BJ (cell line): ENCODE measurements around the gene CD79A. TPM values are rescaled to one million over a fixed set of nuclear protein-coding genes. Genes with fewer than 3 reads are reported as not detected.

ENCODE experiments used
- CTCF ChIA-PET: fragments of 350-600 bp; formaldehyde crosslinking; extraction: SDS; loops from one replicate; lab custom pipeline; 2021; ENCODE audit warnings: antibody characterized with exemption, inconsistent platforms; lab: Yijun Ruan, JAX
- POLR2A ChIA-PET: fragments of 300-600 bp; sonication (Branson Sonifier 250); formaldehyde crosslinking; extraction: SDS; loops from one replicate; lab custom pipeline; 2021; ENCODE audit warnings: antibody characterized with exemption; lab: Charles Lee
- DNase-seq: peaks from one replicate; pipeline ENCODE4 v3.0.0-alpha.2; 2011; ENCODE audit warnings: low read depth
- H3K27me3 ChIP-seq: 2 replicates; pipeline ENCODE4 v1.6.0; 2011; ENCODE audit warnings: low read length; ENCODE audit not compliant: control insufficient read depth, insufficient read depth
- H3K36me3 ChIP-seq: 2 replicates; pipeline ENCODE4 v1.5.1; 2011; ENCODE audit warnings: low read length; ENCODE audit not compliant: control insufficient read depth, insufficient read depth
- H3K4me3 ChIP-seq: 2 replicates; pipeline ENCODE4 v1.5.1; 2011; ENCODE audit warnings: low read depth, mild to moderate bottlenecking, control low read depth, low read length
- polyA plus RNA-seq: library from polyadenylated mRNA; depleted of rRNA; stranded (reverse); fragments of >200 nt; gene quantifications from 2 replicates; pipeline ENCODE4 v1.2.3, GENCODE V29; 2011
- TF ChIP-seq, protein P1 (sequence below): IDR thresholded peaks from 2 replicates; pipeline ENCODE4 v1.5.1; 2011; ENCODE audit warnings: low read depth, mild to moderate bottlenecking, control low read depth, inconsistent platforms, low read length, moderate library complexity; ENCODE audit not compliant: insufficient read depth

CD79A gene
- polyA plus RNA-seq, 1 experiment, result 0.37 TPM

DNA sequence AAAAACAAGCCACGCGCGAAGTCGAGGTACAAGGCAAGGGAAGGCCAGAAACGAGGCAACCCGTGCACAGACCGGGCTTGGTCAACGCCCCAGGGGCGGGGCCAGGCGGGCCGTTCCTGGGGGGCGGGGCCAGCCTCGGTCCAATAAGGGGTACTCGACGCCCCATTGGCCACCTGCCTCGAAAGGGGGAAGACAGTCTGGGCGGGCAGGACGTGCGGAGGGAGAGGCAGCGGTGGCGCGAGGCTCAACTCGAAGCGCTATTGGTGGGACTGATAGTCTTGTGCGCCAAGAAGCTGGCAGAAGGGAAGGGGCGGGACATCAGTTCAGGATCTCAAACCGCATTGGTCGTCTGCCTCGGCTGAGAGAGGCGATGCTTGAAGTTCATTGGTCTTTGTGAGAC lies 32.5 kb upstream of the CD79A start, which contains the start of gene LYPD4:
LYPD4 (minus strand) TSS at position 83 of the 400 bp plus-strand sequence. CDS start 5,398 bp downstream, outside the sequence.
- ChIA-PET POLR2A (no interaction called here), CTCF (interaction anchor here (2.0 kb wide), 1 partner anchor 9 kb away, joined by 8 read pairs; no protein-coding TSS in a partner anchor)
- Histone ChIP-seq H3K4me3 (no peak within 1 kb of the TSS), H3K36me3 (no peaks in the 10 kb centered on the region), H3K27me3 (peaks cover 3% of the 10 kb centered on the region; the same call in 1 of the 2 replicates)
- TF ChIP-seq, protein P1, sequence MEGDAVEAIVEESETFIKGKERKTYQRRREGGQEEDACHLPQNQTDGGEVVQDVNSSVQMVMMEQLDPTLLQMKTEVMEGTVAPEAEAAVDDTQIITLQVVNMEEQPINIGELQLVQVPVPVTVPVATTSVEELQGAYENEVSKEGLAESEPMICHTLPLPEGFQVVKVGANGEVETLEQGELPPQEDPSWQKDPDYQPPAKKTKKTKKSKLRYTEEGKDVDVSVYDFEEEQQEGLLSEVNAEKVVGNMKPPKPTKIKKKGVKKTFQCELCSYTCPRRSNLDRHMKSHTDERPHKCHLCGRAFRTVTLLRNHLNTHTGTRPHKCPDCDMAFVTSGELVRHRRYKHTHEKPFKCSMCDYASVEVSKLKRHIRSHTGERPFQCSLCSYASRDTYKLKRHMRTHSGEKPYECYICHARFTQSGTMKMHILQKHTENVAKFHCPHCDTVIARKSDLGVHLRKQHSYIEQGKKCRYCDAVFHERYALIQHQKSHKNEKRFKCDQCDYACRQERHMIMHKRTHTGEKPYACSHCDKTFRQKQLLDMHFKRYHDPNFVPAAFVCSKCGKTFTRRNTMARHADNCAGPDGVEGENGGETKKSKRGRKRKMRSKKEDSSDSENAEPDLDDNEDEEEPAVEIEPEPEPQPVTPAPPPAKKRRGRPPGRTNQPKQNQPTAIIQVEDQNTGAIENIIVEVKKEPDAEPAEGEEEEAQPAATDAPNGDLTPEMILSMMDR, result no peak
- no peak for DNase-seq

DNA sequence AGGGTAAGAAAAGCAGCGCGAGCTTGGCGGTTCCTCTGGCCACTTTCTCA lies 32.3 kb upstream of the CD79A start, which contains the start of gene DMRTC2:
DMRTC2 (plus strand) TSS at position 42 of the 50 bp plus-strand sequence. CDS start 2,387 bp downstream, outside the sequence.
- Histone ChIP-seq H3K4me3 (no peak within 1 kb of the TSS), H3K36me3 (no peaks in the 10 kb centered on the region), H3K27me3 (peaks cover 3% of the 10 kb centered on the region; the same call in 1 of the 2 replicates)
- no peak for DNase-seq
- ChIA-PET CTCF (interaction anchor here (2.0 kb wide), 1 partner anchor 9 kb away, joined by 8 read pairs; no protein-coding TSS in a partner anchor), POLR2A (no interaction called here)
- TF ChIP-seq, protein P1, result no peak

DNA sequence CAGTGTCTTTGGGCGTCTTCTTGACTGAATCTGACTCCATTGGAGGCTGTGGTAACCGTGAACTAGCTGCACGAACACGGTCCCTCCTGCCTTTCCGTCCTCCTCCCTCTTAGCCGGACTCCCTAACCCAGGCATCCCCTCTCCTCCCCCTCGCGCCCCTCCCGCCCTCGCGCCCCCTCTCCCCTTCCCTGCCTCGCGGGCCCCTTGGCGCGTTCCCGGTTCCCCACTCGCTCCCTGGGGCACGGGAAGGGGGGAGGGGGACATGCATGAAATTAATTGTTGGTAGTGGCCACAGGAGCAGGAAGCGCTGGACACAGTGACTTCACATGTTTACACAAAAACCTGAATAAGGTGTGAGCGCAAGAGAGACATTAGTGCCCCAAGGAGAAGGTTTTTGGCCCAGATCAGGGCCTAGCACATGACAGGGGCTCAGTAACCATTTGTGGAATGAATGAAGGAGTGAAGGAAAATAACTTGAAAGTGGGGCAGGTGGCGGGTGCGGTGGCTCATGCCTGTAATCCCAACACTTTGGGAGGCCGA lies 32.0 kb upstream of the CD79A start:
- no peak for DNase-seq
- TF ChIP-seq, protein P1, result no peak
- no peak overlapping the region for H3K4me3 ChIP-seq
- peaks cover 3% of the 10 kb centered on the region; the same call in 1 of the 2 replicates for H3K27me3 ChIP-seq
- no peaks in the 10 kb centered on the region for H3K36me3 ChIP-seq
- POLR2A ChIA-PET, result no interaction called here
- CTCF ChIA-PET, result interaction anchor here (2.0 kb wide), 1 partner anchor 9 kb away, joined by 8 read pairs; no protein-coding TSS in a partner anchor

DNA sequence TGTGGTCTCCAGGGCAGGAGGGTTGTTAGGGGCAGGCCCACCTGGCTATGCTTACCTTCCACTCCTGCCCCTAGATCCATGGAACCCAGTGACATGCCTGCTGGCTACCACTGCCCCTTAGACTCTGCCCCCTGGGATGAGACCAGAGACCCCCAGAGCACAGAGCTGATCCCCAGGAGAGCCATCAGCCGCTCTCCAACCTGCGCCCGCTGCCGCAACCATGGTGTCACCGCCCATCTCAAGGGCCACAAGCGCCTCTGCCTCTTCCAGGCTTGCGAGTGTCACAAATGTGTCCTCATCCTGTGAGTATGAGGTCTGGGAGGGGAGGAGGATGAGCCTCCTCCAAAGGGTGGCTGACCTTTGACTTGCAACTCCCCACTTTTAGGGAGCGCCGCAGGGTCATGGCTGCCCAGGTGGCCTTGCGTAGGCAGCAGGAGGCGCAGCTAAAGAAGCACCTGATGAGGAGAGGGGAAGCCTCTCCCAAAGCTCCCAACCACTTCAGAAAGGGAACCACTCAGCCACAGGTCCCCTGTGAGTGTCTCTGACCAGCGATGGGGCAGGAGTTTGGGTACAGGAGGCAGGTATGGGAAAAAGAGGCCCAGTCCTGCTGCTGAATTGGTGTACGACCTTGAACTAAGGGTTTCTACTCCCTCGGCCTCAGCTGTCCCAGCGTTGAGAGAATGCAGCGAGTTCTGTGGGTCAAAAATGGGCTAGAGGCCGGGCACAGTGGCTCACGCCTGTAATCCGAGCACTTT lies 29.6 kb upstream of the CD79A start:
- DNase-seq, result no peak
- POLR2A ChIA-PET, result no interaction called here
- TF ChIP-seq, protein P1, result no peak
- Histone ChIP-seq H3K4me3 (no peak overlapping the region), H3K27me3 (peaks cover 13% of the 10 kb centered on the region), H3K36me3 (no peaks in the 10 kb centered on the region)
- CTCF ChIA-PET, result interaction anchor here (3.0 kb wide), 1 partner anchor 12 kb away, joined by 18 read pairs; no protein-coding TSS in a partner anchor

DNA sequence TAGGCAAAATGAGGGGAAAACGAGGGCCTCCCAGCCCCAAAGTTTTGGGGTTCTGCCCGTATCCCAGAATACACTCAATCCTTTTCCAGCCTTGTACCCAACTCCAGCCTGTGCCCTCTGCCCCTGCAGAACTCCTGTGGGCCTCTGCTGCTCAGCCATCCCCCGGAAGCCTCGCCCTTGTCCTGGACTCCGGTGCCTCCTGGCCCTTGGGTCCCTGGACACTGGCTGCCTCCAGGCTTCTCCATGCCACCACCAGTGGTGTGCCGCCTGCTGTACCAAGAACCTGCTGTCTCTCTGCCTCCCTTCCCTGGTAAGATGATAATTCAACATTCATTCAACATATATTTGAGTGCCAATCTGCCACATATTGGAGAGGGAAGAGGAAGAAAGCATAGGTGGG lies 28.4 kb upstream of the CD79A start:
- ChIA-PET POLR2A (no interaction called here), CTCF (interaction anchor here (1.9 to 3.0 kb wide), 2 partner anchors 13 to 54 kb away, joined by 5 to 18 read pairs; no protein-coding TSS in a partner anchor)
- TF ChIP-seq, protein P1, result no peak
- no peak for DNase-seq
- Histone ChIP-seq H3K36me3 (no peaks in the 10 kb centered on the region), H3K27me3 (peaks cover 13% of the 10 kb centered on the region), H3K4me3 (no peak overlapping the region)
